Measurements from ENCODE around the gene CAPN9.

GRCh38 chr1:230834292-230834691, 87.1 kb downstream of the CAPN9 start:
- TF ChIP-seq CTCF (IDR thresholded peaks at IDR 0.05) (no peak), POLR2A (IDR thresholded peaks at IDR 0.05) (no peak), EP300 (IDR thresholded peaks at IDR 0.05) (no peak), POLR2AphosphoS5 (IDR thresholded peaks at IDR 0.05) (no peak)

Data from gastroesophageal sphincter (tissue), 3 donors.